Hematopoietic multipotent progenitor cell treated with erythropoietin and hydrocortisone succinate and interleukin-3 and kit ligand, for 8 days (in vitro differentiated cells): ENCODE results near the gene RETREG1.
"Not testable (repeated sequence)": the region's sequence is repeated elsewhere in the genome, so short reads cannot be mapped to it uniquely, and the experiment has no call there.

ENCODE experiments used
- DNase-seq: peaks from one replicate; pipeline ENCODE4 v3.0.0-alpha.2; 2015

The RETREG1 gene

GRCh38 chr5:16615741-16616535 is 859 bp downstream of the RETREG1 start:
- no peak for DNase-seq

GRCh38 chr5:16612007-16612406 is 4.8 kb downstream of the RETREG1 start:
- DNase-seq, result no peak

- DNase-seq, result not testable (repeated sequence)
Measured at GRCh38 chr5:16610896-16611295, 5.9 kb downstream of the RETREG1 start.

GRCh38 chr5:16609412-16609811 is 7.4 kb downstream of the RETREG1 start:
- no peak for DNase-seq

- DNase-seq, result no peak
Measured at GRCh38 chr5:16606628-16607027, 10.2 kb downstream of the RETREG1 start.

GRCh38 chr5:16603701-16604100 is 13.1 kb downstream of the RETREG1 start:
- DNase-seq, result no peak

- DNase-seq, result no peak
Measured at GRCh38 chr5:16603295-16603694, 13.5 kb downstream of the RETREG1 start.

- no peak for DNase-seq
Measured at GRCh38 chr5:16602182-16602581, 14.6 kb downstream of the RETREG1 start.

- DNase-seq, result no peak
Measured at GRCh38 chr5:16600946-16601345, 15.9 kb downstream of the RETREG1 start.

GRCh38 chr5:16600397-16600796 is 16.4 kb downstream of the RETREG1 start:
- no peak for DNase-seq

GRCh38 chr5:16597946-16598694 is 18.7 kb downstream of the RETREG1 start:
- no peak for DNase-seq

GRCh38 chr5:16596581-16596940 is 20.2 kb downstream of the RETREG1 start:
- DNase-seq, result no peak

GRCh38 chr5:16595881-16596580 is 20.8 kb downstream of the RETREG1 start:
- DNase-seq, result no peak

GRCh38 chr5:16593628-16594027 is 23.2 kb downstream of the RETREG1 start:
- DNase-seq, result no peak

- no peak for DNase-seq
Measured at GRCh38 chr5:16593013-16593412, 23.8 kb downstream of the RETREG1 start.

GRCh38 chr5:16592255-16592654 is 24.5 kb downstream of the RETREG1 start:
- DNase-seq, result no peak

- DNase-seq, result no peak
Measured at GRCh38 chr5:16590685-16591084, 26.1 kb downstream of the RETREG1 start.

- DNase-seq, result no peak
Measured at GRCh38 chr5:16589658-16590057, 27.1 kb downstream of the RETREG1 start.

- no peak for DNase-seq
Measured at GRCh38 chr5:16588434-16589214, 28.2 kb downstream of the RETREG1 start.

- no peak for DNase-seq
Measured at GRCh38 chr5:16586556-16586955, 30.2 kb downstream of the RETREG1 start.

GRCh38 chr5:16585041-16585667 is 31.6 kb downstream of the RETREG1 start:
- peak; percentile 6 for DNase-seq

- DNase-seq, result no peak
Measured at GRCh38 chr5:16582081-16582480, 34.7 kb downstream of the RETREG1 start.
